Central memory CD8-positive, alpha-beta T cell (primary cell): Measurements from ENCODE around the gene CLEC2D.
A peak's percentile ranks its signal among the peaks of the same experiment; 100 is the strongest.

Experiments
- ATAC-seq: fragments of 150-1000 bp; cut with Tn5 transposase; replicated peaks from 2 replicates; pipeline ENCODE4 v1.10.0; 2022; ENCODE audit warnings: mild to moderate bottlenecking, moderate FRiP score, moderate number of reproducible peaks; ENCODE audit not compliant: poor library complexity, severe bottlenecking; ENCODE audit errors: extremely low read depth
- DNase-seq, 2 donors: peaks; one replicate each; pipeline ENCODE4 v3.0.0; 2021; ENCODE audit warnings: low spot score in 2 of 2
- H3K27ac Mint-ChIP-seq: one replicate; pipeline ENCODE4 v1.8.0; 2022; ENCODE audit warnings: low read depth, mild to moderate bottlenecking, moderate library complexity, mixed read lengths
- H3K27me3 Mint-ChIP-seq: one replicate; pipeline ENCODE4 v1.8.0; 2022; ENCODE audit warnings: mixed read lengths
- H3K36me3 Mint-ChIP-seq: one replicate; pipeline ENCODE4 v1.8.0; 2022; ENCODE audit warnings: mild to moderate bottlenecking, moderate library complexity, mixed read lengths; ENCODE audit not compliant: insufficient read depth
- H3K4me1 Mint-ChIP-seq: one replicate; pipeline ENCODE4 v1.8.0; 2022; ENCODE audit warnings: mixed read lengths
- H3K4me3 Mint-ChIP-seq: one replicate; pipeline ENCODE4 v1.8.0; 2022; ENCODE audit warnings: mild to moderate bottlenecking, moderate library complexity, mixed read lengths
- H3K9me3 Mint-ChIP-seq: one replicate; pipeline ENCODE4 v1.8.0; 2022; ENCODE audit warnings: mixed read lengths

CLEC2D gene

GRCh38 chr12:9741726-9742125, 72.2 kb downstream of the CLEC2D start:
- H3K4me1 Mint-ChIP-seq, result peaks cover 52% of the 10 kb centered on the region
- H3K4me3 Mint-ChIP-seq, result peak overlapping the region; percentile 77
- peaks cover 14% of the 10 kb centered on the region for H3K36me3 Mint-ChIP-seq
- peak; percentile 44 to 81 for DNase-seq
- no peaks in the 10 kb centered on the region for H3K27me3 Mint-ChIP-seq
- H3K27ac Mint-ChIP-seq, result peak overlapping the region; percentile 95
- ATAC-seq, result peak; percentile 85
- no peaks in the 10 kb centered on the region for H3K9me3 Mint-ChIP-seq

- DNase-seq, result peak in 1 of 2 donors; percentile 45
- peaks cover 45% of the 10 kb centered on the region for H3K4me1 Mint-ChIP-seq
- H3K27me3 Mint-ChIP-seq, result no peaks in the 10 kb centered on the region
- H3K27ac Mint-ChIP-seq, result peak overlapping the region; percentile 95
- no peaks in the 10 kb centered on the region for H3K9me3 Mint-ChIP-seq
- peak; percentile 56 for ATAC-seq
- peaks cover 13% of the 10 kb centered on the region for H3K36me3 Mint-ChIP-seq
- H3K4me3 Mint-ChIP-seq, result peak overlapping the region; percentile 77
Measured at GRCh38 chr12:9742661-9743060, 73.1 kb downstream of the CLEC2D start.

GRCh38 chr12:9745199-9745598, 75.7 kb downstream of the CLEC2D start:
- Mint-ChIP-seq H3K9me3 (no peaks in the 10 kb centered on the region), H3K27ac (peak overlapping the region; percentile 42), H3K4me1 (peaks cover 38% of the 10 kb centered on the region), H3K27me3 (no peaks in the 10 kb centered on the region), H3K4me3 (no peak overlapping the region), H3K36me3 (peaks cover 14% of the 10 kb centered on the region)
- DNase-seq (no peak), ATAC-seq (no peak)
